ENCODE data around the gene ARID3A.
"Not testable (repeated sequence)": the region's sequence is repeated elsewhere in the genome, so short reads cannot be mapped to it uniquely, and the experiment has no call there.

ARID3A gene

DNA sequence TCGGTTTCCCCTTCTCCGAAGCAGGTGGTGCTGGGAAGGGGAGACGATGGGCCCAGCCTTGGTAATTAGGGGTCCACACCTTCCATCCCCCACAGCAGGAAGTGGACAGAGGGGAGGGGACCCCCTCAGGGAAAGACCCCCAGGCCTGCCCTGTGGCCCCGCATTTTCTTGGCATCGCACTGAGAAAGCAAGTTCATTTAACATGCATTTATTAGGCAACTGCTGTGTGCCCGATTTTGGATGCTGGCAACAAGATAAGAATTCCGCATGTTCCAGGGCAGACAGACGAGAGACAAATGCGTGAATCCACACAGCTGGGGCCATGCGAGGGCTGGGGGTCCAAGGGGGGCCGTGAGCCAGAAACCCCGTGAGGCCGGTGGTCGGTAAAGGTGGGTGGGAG, 28.4 kb downstream of the ARID3A start:
- no peak for DNase-seq (ENCODE audit: low read depth)
- no peak overlapping the region for H3K4me3 ChIP-seq (ENCODE audit: control insufficient read depth, low read depth, low read length)
- TF ChIP-seq, protein P1, sequence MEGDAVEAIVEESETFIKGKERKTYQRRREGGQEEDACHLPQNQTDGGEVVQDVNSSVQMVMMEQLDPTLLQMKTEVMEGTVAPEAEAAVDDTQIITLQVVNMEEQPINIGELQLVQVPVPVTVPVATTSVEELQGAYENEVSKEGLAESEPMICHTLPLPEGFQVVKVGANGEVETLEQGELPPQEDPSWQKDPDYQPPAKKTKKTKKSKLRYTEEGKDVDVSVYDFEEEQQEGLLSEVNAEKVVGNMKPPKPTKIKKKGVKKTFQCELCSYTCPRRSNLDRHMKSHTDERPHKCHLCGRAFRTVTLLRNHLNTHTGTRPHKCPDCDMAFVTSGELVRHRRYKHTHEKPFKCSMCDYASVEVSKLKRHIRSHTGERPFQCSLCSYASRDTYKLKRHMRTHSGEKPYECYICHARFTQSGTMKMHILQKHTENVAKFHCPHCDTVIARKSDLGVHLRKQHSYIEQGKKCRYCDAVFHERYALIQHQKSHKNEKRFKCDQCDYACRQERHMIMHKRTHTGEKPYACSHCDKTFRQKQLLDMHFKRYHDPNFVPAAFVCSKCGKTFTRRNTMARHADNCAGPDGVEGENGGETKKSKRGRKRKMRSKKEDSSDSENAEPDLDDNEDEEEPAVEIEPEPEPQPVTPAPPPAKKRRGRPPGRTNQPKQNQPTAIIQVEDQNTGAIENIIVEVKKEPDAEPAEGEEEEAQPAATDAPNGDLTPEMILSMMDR (IDR thresholded peaks at IDR 0.05; ENCODE audit: control insufficient read depth, insufficient read depth, low read depth, low read length, missing control alignments) = no peak

GRCh38 chr19:954672-955494, 29.0 kb downstream of the ARID3A start:
- no peak for DNase-seq (ENCODE audit: low read depth)
- no peak overlapping the region for H3K4me3 ChIP-seq (ENCODE audit: control insufficient read depth, low read depth, low read length)
- TF ChIP-seq, protein P1 (IDR thresholded peaks at IDR 0.05; ENCODE audit: control insufficient read depth, insufficient read depth, low read depth, low read length, missing control alignments) = no peak

DNA sequence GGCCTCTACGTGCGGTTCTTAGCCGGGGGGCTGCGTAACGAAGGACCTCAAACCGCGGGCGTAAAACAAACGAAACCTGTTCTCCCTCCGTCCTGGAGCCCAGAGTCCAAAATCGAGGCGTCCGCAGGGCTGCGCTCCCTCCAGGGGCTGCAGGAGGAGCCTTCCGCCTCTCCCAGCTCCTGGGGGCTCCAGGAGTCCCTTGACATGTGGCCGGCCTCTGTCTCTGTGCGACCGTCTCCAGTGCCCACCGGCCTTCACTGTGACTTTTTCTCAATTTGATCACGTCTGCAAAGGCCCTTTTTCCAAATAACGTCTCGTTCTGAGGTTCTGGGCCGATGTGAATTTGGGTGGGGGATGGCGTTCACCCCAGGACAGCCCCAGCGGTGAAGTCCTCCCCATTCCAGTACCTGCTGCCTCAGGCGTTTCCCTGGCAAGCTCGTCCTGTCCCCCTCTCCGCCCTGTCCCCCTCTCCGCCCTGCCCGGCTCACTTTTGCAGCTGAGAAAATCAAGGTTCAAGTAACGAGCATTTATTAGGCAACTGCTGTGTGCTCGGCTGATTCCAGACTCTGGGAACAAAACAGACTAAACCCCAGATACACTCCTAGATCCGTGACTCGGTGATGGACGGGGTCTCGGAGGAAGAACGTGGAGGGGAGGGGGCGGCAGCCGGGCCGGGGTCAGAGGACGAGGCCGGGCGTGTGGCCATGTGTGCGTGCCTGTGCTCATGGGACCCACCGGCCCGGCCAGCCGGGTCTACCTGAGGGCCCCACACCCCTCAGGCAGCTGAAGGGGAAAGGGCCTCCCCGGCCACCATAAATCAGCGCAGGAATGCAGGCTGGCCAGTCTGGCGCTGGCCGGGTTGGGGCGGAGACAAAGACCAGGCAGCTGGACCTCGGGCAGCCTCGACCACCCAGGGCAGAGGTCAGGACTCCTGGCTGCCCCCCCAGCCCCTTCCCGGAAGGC, 30.2 kb downstream of the ARID3A start:
- H3K4me3 ChIP-seq (ENCODE audit: control insufficient read depth, low read depth, low read length) = no peak overlapping the region
- DNase-seq (ENCODE audit: low read depth) = no peak
- TF ChIP-seq, protein P1 (IDR thresholded peaks at IDR 0.05; ENCODE audit: control insufficient read depth, insufficient read depth, low read depth, low read length, missing control alignments) = no peak

DNA sequence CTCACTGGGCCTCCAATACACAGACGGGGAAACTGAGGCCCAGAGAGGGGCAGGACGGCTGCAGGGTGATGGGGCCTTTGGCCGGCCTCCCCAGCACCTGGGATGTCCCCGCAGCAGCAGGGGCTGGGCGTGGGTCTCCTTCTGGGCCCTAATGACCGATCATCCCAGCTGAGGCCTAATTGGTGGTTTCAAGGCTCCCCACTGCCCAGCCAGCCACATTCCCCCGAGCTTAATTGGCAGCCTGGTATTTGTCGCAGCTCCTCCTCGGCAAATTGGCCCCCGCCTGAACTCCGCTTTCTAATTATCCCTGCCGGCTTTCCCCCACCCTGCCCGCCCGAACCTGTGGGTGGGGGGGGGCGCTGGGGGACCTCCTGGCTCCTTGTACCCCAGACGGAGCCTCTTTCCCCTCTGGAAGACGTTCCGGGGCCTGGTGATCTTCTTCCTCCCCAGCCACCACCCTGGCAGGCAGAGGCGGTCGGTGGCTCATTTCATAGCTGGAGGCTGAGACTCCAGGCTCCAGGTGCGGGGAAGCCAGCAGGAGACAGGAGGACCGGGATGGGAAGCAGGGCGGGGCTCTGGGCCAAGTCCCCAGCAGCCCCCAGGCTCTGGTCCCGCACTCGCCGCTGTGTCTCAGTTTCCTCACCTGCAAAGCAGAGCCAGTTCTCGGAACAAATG, 31.1 kb downstream of the ARID3A start:
- DNase-seq (ENCODE audit: low read depth) = no peak
- H3K4me3 ChIP-seq (ENCODE audit: control insufficient read depth, low read depth, low read length) = no peak overlapping the region
- TF ChIP-seq, protein P1 (IDR thresholded peaks at IDR 0.05; ENCODE audit: control insufficient read depth, insufficient read depth, low read depth, low read length, missing control alignments) = no peak

GRCh38 chr19:957578-957977, 31.7 kb downstream of the ARID3A start:
- not testable (repeated sequence) for DNase-seq (ENCODE audit: low read depth)

GRCh38 chr19:958967-959855, 33.4 kb downstream of the ARID3A start:
- DNase-seq (ENCODE audit: low read depth) = no peak
- TF ChIP-seq, protein P1 (IDR thresholded peaks at IDR 0.05; ENCODE audit: control insufficient read depth, insufficient read depth, low read depth, low read length, missing control alignments) = no peak
- H3K4me3 ChIP-seq (ENCODE audit: control insufficient read depth, low read depth, low read length) = no peak overlapping the region

More at GRCh38 chr19:957578-957977, 31.7 kb downstream of the ARID3A start:
- not testable (repeated sequence) for H3K4me3 ChIP-seq (ENCODE audit: control insufficient read depth, low read depth, low read length)

All from AG09309 (cell line).